ENCODE measurements around the gene TMEM151A. TPM values are rescaled to one million over a fixed set of nuclear protein-coding genes. Genes with fewer than 3 reads are reported as not detected.

The TMEM151A gene
- total and polyA plus RNA-seq, 2 of the 4 experiments (the other 2 are of a cell fraction) = 0.03 TPM; not detected in 1

DNA sequence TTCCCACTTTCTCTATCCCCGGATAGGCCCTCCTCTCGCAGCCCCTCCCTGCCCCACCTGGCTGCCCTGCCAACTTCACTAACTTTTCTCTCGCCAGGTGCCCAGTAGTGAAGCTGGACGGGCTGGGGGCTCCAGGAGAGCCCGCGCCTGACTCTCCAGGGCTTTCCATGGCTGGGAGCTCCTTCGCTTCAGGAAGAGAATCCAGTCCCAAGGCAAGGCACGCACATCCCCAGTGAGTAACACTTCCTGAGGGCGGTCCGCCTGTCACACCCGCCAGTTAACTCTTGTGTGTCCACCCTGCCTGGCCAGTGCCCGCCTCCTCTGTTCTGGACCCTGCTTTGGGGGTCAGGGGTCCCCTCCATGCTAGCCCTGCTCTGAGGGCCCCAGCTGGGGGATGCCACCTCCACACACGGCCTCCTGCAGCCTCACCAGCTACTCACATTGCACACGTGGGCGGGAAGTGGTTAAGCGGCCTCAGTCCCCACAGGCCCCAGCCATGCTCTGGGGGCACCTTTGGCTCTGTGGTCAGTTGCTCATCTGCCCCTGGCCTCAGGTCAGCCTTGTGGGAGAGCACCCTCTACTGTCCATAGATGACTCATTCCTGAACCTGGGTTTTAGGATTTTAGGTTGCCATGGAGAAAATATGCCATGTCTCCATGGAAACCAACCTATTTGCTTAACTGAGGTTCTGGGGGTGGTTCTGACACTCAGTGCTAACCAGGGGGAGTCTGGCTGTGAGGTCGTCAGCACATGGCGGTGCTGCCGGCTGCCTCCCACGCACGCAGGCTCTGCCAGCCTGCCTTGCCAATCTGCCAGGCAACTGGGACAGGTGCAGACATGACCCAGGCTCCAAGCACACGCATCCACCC is 44.8 kb downstream of the TMEM151A start, which contains the start of gene RIN1 (continued):
- TF ChIP-seq, protein P1, sequence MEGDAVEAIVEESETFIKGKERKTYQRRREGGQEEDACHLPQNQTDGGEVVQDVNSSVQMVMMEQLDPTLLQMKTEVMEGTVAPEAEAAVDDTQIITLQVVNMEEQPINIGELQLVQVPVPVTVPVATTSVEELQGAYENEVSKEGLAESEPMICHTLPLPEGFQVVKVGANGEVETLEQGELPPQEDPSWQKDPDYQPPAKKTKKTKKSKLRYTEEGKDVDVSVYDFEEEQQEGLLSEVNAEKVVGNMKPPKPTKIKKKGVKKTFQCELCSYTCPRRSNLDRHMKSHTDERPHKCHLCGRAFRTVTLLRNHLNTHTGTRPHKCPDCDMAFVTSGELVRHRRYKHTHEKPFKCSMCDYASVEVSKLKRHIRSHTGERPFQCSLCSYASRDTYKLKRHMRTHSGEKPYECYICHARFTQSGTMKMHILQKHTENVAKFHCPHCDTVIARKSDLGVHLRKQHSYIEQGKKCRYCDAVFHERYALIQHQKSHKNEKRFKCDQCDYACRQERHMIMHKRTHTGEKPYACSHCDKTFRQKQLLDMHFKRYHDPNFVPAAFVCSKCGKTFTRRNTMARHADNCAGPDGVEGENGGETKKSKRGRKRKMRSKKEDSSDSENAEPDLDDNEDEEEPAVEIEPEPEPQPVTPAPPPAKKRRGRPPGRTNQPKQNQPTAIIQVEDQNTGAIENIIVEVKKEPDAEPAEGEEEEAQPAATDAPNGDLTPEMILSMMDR (conservative IDR thresholded peaks at IDR 0.05; ENCODE audit: low read depth, low read length) = peak; percentile 47
- peak; percentile 79 for TF ChIP-seq MAZ (IDR thresholded peaks at IDR 0.05; ENCODE audit: borderline replicate concordance, low read depth, low read length)
- TF ChIP-seq SMC3 (IDR thresholded peaks at IDR 0.05; ENCODE audit: low read depth, low read length) = peak; percentile 4; the same call in 1 of the 2 replicates

Data from IMR-90 (cell line).